Naive thymus-derived CD8-positive, alpha-beta T cell (primary cell): ENCODE data around the gene ADAMTS7. TPM values are rescaled to one million over a fixed set of nuclear protein-coding genes. Genes with fewer than 3 reads are reported as not detected.
A peak's percentile ranks its signal among the peaks of the same experiment; 100 is the strongest.
"Not testable (repeated sequence)": the region's sequence is repeated elsewhere in the genome, so short reads cannot be mapped to it uniquely, and the experiment has no call there.

ENCODE experiments used
- ATAC-seq, 2 donors: fragments of 150-1000 bp; cut with Tn5 transposase in 1 of 2; sonication (Bioruptor Pico), chemical (Tn5 transposase) in 1 of 2; 1 replicate in 1 of 2; 2 replicates in 1 of 2; pipeline ENCODE4 v1.10.0; 2021; ENCODE audit warnings: mild to moderate bottlenecking in 2 of 2, moderate library complexity in 2 of 2
- POLR2A ChIA-PET: fragments of 350-600 bp; sonication (Branson Sonifier 250); formaldehyde crosslinking; loops from one replicate; lab custom pipeline; 2021; ENCODE audit warnings: antibody characterized with exemption; lab: Charles Lee
- DNase-seq, 10 donors: peaks; one replicate each; pipeline versions ENCODE4 v3.0.0 to v3.0.0-alpha.2; 2020 to 2022
- H3K27ac Mint-ChIP-seq, 10 donors: one replicate each; pipeline ENCODE4 v1.8.0; 2020 to 2022; ENCODE audit warnings: mild to moderate bottlenecking in 10 of 10, mixed read lengths in 10 of 10, moderate library complexity in 4 of 10, inconsistent platforms in 1 of 10
- H3K27me3 Mint-ChIP-seq, 5 donors: one replicate each; pipeline ENCODE4 v1.8.0; 2021 to 2022; ENCODE audit warnings: mixed read lengths in 5 of 5
- H3K36me3 Mint-ChIP-seq, 3 donors: one replicate each; pipeline ENCODE4 v1.8.0; 2020 to 2022; ENCODE audit warnings: mixed read lengths in 3 of 3, mild to moderate bottlenecking in 2 of 3, inconsistent platforms in 1 of 3
- H3K4me1 Mint-ChIP-seq, 4 donors: one replicate each; pipeline ENCODE4 v1.8.0; 2021 to 2022; ENCODE audit warnings: mixed read lengths in 4 of 4
- H3K4me3 Mint-ChIP-seq, 10 donors: one replicate each; pipeline ENCODE4 v1.8.0; 2020 to 2022; ENCODE audit warnings: mild to moderate bottlenecking in 10 of 10, mixed read lengths in 10 of 10, moderate library complexity in 6 of 10, inconsistent platforms in 1 of 10
- H3K9me3 Mint-ChIP-seq, 9 donors: one replicate each; pipeline ENCODE4 v1.8.0; 2020 to 2022; ENCODE audit warnings: mixed read lengths in 9 of 9, mild to moderate bottlenecking in 3 of 9, inconsistent platforms in 1 of 9, moderate library complexity in 1 of 9
- polyA plus RNA-seq, 3 donors: library from polyadenylated mRNA; unstranded; fragments of 300-500 nt; fragmentation: Illumina TruSeq; gene quantifications; one replicate each; pipeline ENCODE4 v1.2.3, GENCODE V29; 2021
- total RNA-seq, 8 experiments: library from RNA in 2 of 8; stranded (reverse) in 2 of 8; gene quantifications; one replicate each; pipeline ENCODE4 v1.2.3 and lab custom pipeline; 2021 to 2026

Gene ADAMTS7
- total and polyA plus RNA-seq, 5 experiments from 2014 or later: 0.16 to 0.31 TPM; not detected in 3

- Mint-ChIP-seq H3K9me3 (no peaks in the 10 kb centered on the region), H3K4me1 (peaks cover 0 to 2% (median 0%) of the 10 kb centered on the region in 4 donors), H3K36me3 (no peaks in the 10 kb centered on the region), H3K27me3 (no peaks in the 10 kb centered on the region), H3K27ac (no peak overlapping the region), H3K4me3 (no peak overlapping the region)
- no peak for DNase-seq
- POLR2A ChIA-PET: no interaction called here
- ATAC-seq: no peak
Measured at GRCh38 chr15:78791357-78791756, 19.9 kb downstream of the ADAMTS7 start.

- Mint-ChIP-seq H3K4me1 (peaks cover 0 to 2% (median 0%) of the 10 kb centered on the region in 4 donors), H3K27ac (no peak overlapping the region), H3K27me3 (no peaks in the 10 kb centered on the region), H3K9me3 (peaks cover 0 to 2% (median under 1%) of the 10 kb centered on the region in 9 donors), H3K36me3 (peaks cover 0 to under 1% (median 0%) of the 10 kb centered on the region in 3 donors), H3K4me3 (no peak overlapping the region)
- DNase-seq (no peak), ATAC-seq (no peak)
- POLR2A ChIA-PET: no interaction called here
Measured at GRCh38 chr15:78790027-78790426, 21.2 kb downstream of the ADAMTS7 start.

- H3K4me1 Mint-ChIP-seq: peaks cover 0 to 2% (median 0%) of the 10 kb centered on the region in 4 donors
- ATAC-seq: no peak
- peaks cover 0 to 4% (median 3%) of the 10 kb centered on the region in 3 donors for H3K36me3 Mint-ChIP-seq
- H3K9me3 Mint-ChIP-seq: peaks cover 0 to 7% (median 4%) of the 10 kb centered on the region in 9 donors
- POLR2A ChIA-PET: no interaction called here
- no peak overlapping the region for H3K4me3 Mint-ChIP-seq
- peaks cover 0 to 3% (median 0%) of the 10 kb centered on the region in 5 donors for H3K27me3 Mint-ChIP-seq
- DNase-seq: no peak
- H3K27ac Mint-ChIP-seq: no peak overlapping the region
Measured at GRCh38 chr15:78789615-78790014, 21.6 kb downstream of the ADAMTS7 start.

- Mint-ChIP-seq H3K9me3 (peaks cover 0 to 12% (median 4%) of the 10 kb centered on the region in 9 donors), H3K27ac (no peak overlapping the region), H3K36me3 (peaks cover 0 to 7% (median 7%) of the 10 kb centered on the region in 3 donors), H3K27me3 (peaks cover 0 to 3% (median 0%) of the 10 kb centered on the region in 5 donors), H3K4me3 (no peak overlapping the region), H3K4me1 (peaks cover 0 to 2% (median 0%) of the 10 kb centered on the region in 4 donors)
- DNase-seq: no peak
- no peak for ATAC-seq
- POLR2A ChIA-PET: no interaction called here
Measured at GRCh38 chr15:78788016-78788660, 23.1 kb downstream of the ADAMTS7 start.

GRCh38 chr15:78782402-78782801 is 28.9 kb downstream of the ADAMTS7 start:
- H3K36me3 Mint-ChIP-seq, H3K4me3 Mint-ChIP-seq, ATAC-seq, H3K4me1 Mint-ChIP-seq, H3K27ac Mint-ChIP-seq, POLR2A ChIA-PET, DNase-seq: not testable (repeated sequence)
- Mint-ChIP-seq H3K27me3 (peaks cover 0 to 20% (median 3%) of the 10 kb centered on the region in 5 donors), H3K9me3 (peaks cover 0 to 12% (median 4%) of the 10 kb centered on the region in 9 donors)

GRCh38 chr15:78781381-78781780 is 29.9 kb downstream of the ADAMTS7 start:
- Mint-ChIP-seq H3K27me3 (peaks cover 0 to 20% (median 3%) of the 10 kb centered on the region in 5 donors), H3K9me3 (peaks cover 0 to 12% (median 4%) of the 10 kb centered on the region in 9 donors), H3K27ac (peak overlapping the region in 1 of 10 donors; percentile 48)
- H3K4me3 Mint-ChIP-seq, DNase-seq, H3K4me1 Mint-ChIP-seq, POLR2A ChIA-PET, ATAC-seq, H3K36me3 Mint-ChIP-seq: not testable (repeated sequence)

- H3K27ac Mint-ChIP-seq, H3K36me3 Mint-ChIP-seq, H3K4me1 Mint-ChIP-seq, ATAC-seq, H3K4me3 Mint-ChIP-seq, DNase-seq, POLR2A ChIA-PET: not testable (repeated sequence)
- peaks cover 0 to 11% (median 4%) of the 10 kb centered on the region in 9 donors for H3K9me3 Mint-ChIP-seq
- H3K27me3 Mint-ChIP-seq: peaks cover 0 to 20% (median 3%) of the 10 kb centered on the region in 5 donors
Measured at GRCh38 chr15:78779975-78780374, 31.3 kb downstream of the ADAMTS7 start.

GRCh38 chr15:78779176-78779785 is 32.0 kb downstream of the ADAMTS7 start:
- DNase-seq, H3K9me3 Mint-ChIP-seq, H3K4me1 Mint-ChIP-seq, POLR2A ChIA-PET, H3K27ac Mint-ChIP-seq, ATAC-seq, H3K4me3 Mint-ChIP-seq, H3K36me3 Mint-ChIP-seq: not testable (repeated sequence)
- peaks cover 0 to 20% (median 1%) of the 10 kb centered on the region in 5 donors for H3K27me3 Mint-ChIP-seq

GRCh38 chr15:78778422-78778821 is 32.8 kb downstream of the ADAMTS7 start:
- POLR2A ChIA-PET: no interaction called here
- DNase-seq: peak in 1 of 10 donors; percentile 48
- Mint-ChIP-seq H3K36me3 (no peaks in the 10 kb centered on the region), H3K9me3 (no peaks in the 10 kb centered on the region), H3K4me3 (no peak overlapping the region), H3K27ac (peak overlapping the region in 1 of 10 donors; percentile 38), H3K4me1 (peaks cover 0 to 5% (median 0%) of the 10 kb centered on the region in 4 donors), H3K27me3 (peaks cover 0 to 20% (median 1%) of the 10 kb centered on the region in 5 donors)
- no peak for ATAC-seq

- H3K36me3 Mint-ChIP-seq, H3K9me3 Mint-ChIP-seq, POLR2A ChIA-PET, H3K4me1 Mint-ChIP-seq, H3K27ac Mint-ChIP-seq, ATAC-seq, H3K4me3 Mint-ChIP-seq, DNase-seq: not testable (repeated sequence)
- H3K27me3 Mint-ChIP-seq: peaks cover 0 to 20% (median 1%) of the 10 kb centered on the region in 5 donors
Measured at GRCh38 chr15:78777953-78778345, 33.3 kb downstream of the ADAMTS7 start.

GRCh38 chr15:78777290-78777952 is 33.8 kb downstream of the ADAMTS7 start:
- H3K4me3 Mint-ChIP-seq, ATAC-seq, H3K4me1 Mint-ChIP-seq, POLR2A ChIA-PET, H3K9me3 Mint-ChIP-seq, DNase-seq, H3K27ac Mint-ChIP-seq, H3K36me3 Mint-ChIP-seq: not testable (repeated sequence)
- peaks cover 0 to 20% (median 1%) of the 10 kb centered on the region in 5 donors for H3K27me3 Mint-ChIP-seq

- Mint-ChIP-seq H3K27ac (peak overlapping the region in 1 of 10 donors; percentile 37), H3K27me3 (peaks cover 0 to 12% (median 1%) of the 10 kb centered on the region in 5 donors)
- ATAC-seq, H3K4me3 Mint-ChIP-seq, POLR2A ChIA-PET, H3K9me3 Mint-ChIP-seq, H3K4me1 Mint-ChIP-seq, H3K36me3 Mint-ChIP-seq: not testable (repeated sequence)
- peak in 1 of 10 donors; percentile 49 for DNase-seq
Measured at GRCh38 chr15:78776046-78776925, 35.0 kb downstream of the ADAMTS7 start.
